Activated naive CD8-positive, alpha-beta T cell treated with anti-CD3 and anti-CD28 coated beads for 36 hours (primary cell): ENCODE measurements around the gene ZNF536. TPM values are rescaled to one million over a fixed set of nuclear protein-coding genes. Genes with fewer than 3 reads are reported as not detected.

Experiments used
- DNase-seq: peaks from one replicate; pipeline ENCODE4 v3.0.0; 2021
- H3K27ac Mint-ChIP-seq: one replicate; pipeline ENCODE4 v1.8.0; 2022; ENCODE audit warnings: mild to moderate bottlenecking, moderate library complexity, mixed read lengths
- H3K27me3 Mint-ChIP-seq: one replicate; pipeline ENCODE4 v1.8.0; 2022; ENCODE audit warnings: mild to moderate bottlenecking, mixed read lengths
- H3K36me3 Mint-ChIP-seq: one replicate; pipeline ENCODE4 v1.8.0; 2021; ENCODE audit warnings: mild to moderate bottlenecking, mixed read lengths
- H3K4me1 Mint-ChIP-seq: one replicate; pipeline ENCODE4 v1.8.0; 2021; ENCODE audit warnings: mixed read lengths
- H3K4me3 Mint-ChIP-seq: one replicate; pipeline ENCODE4 v1.8.0; 2022; ENCODE audit warnings: mild to moderate bottlenecking, moderate library complexity, mixed read lengths
- H3K9me3 Mint-ChIP-seq: one replicate; pipeline ENCODE4 v1.8.0; 2022; ENCODE audit warnings: mixed read lengths
- total RNA-seq, 2 experiments: library from RNA; stranded (reverse); gene quantifications; one replicate each; pipeline ENCODE4 v1.2.3, GENCODE V29; 2021

Gene ZNF536
- total RNA-seq, 2 experiments from 2014 or later: not detected

DNA sequence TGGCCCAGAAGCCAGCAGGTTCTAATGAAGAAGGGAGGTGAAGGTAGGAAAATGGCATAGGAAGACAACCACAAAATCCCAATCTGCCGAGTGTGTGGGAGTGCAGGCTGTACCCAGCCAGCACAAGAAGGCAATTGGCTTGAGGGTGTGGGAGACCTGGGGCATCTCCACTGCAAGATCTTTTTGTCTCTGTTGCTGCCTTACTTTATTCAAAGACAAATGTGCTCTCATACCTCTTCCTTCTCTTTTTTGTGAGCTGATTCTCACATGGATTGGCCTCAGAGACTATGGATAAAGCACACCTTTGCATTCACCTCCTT, 183.6 kb downstream of the ZNF536 start:
- Mint-ChIP-seq H3K4me1 (no peaks in the 10 kb centered on the region), H3K4me3 (no peak overlapping the region), H3K36me3 (no peaks in the 10 kb centered on the region), H3K27me3 (no peaks in the 10 kb centered on the region), H3K27ac (no peak overlapping the region), H3K9me3 (no peaks in the 10 kb centered on the region)
- no peak for DNase-seq

DNA sequence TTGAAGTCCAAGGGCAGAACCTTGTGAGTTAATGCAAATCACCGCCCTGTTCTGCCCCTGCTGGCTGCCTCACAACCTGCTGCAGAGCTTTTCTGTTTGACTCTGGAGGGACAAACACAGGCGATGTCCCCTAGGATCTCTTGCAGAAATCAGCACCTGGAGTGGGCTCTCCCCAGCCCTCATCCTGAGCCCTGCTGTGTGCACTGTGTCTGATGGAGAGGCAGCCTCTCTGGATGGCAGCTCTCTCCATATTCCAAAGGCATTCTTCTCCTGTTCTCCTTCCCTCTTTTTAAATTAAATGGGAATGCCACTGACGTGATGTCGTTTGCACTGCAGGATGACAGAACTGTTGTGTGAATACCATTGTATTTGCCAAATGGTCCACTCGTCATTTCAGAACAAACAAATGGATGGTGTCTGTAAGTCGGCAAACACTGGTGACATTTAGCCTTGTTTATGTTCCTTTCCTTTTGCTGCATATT, 184.1 kb downstream of the ZNF536 start:
- no peaks in the 10 kb centered on the region for H3K4me1 Mint-ChIP-seq
- no peaks in the 10 kb centered on the region for H3K36me3 Mint-ChIP-seq
- no peak for DNase-seq

DNA sequence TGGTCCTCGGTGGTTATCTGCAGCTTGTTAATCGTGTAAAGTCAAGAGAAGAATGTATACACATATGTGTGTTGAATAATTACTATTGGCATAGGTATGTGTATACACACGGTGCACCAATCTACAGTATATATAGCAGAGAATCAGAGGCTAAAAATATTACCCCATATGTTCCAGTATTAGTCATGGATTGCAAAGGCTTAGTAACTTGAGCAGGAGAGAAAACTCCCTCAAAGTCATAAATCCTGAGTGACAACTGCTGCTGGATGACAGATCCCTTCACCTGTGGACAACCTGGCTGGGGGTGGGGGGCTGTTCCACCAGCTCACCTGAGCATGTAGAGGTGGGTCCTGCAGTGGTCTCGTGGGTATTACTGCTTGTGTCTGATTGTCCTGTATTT, 185.0 kb downstream of the ZNF536 start:
- no peak overlapping the region for H3K4me3 Mint-ChIP-seq
- no peaks in the 10 kb centered on the region for H3K9me3 Mint-ChIP-seq
- no peaks in the 10 kb centered on the region for H3K27me3 Mint-ChIP-seq
- no peaks in the 10 kb centered on the region for H3K4me1 Mint-ChIP-seq
- no peak for DNase-seq
- no peak overlapping the region for H3K27ac Mint-ChIP-seq
- H3K36me3 Mint-ChIP-seq: no peaks in the 10 kb centered on the region

More for the DNA sequence above, 184.1 kb downstream of the ZNF536 start:
- Mint-ChIP-seq H3K4me3 (no peak overlapping the region), H3K27ac (no peak overlapping the region), H3K9me3 (no peaks in the 10 kb centered on the region), H3K27me3 (no peaks in the 10 kb centered on the region)

DNA sequence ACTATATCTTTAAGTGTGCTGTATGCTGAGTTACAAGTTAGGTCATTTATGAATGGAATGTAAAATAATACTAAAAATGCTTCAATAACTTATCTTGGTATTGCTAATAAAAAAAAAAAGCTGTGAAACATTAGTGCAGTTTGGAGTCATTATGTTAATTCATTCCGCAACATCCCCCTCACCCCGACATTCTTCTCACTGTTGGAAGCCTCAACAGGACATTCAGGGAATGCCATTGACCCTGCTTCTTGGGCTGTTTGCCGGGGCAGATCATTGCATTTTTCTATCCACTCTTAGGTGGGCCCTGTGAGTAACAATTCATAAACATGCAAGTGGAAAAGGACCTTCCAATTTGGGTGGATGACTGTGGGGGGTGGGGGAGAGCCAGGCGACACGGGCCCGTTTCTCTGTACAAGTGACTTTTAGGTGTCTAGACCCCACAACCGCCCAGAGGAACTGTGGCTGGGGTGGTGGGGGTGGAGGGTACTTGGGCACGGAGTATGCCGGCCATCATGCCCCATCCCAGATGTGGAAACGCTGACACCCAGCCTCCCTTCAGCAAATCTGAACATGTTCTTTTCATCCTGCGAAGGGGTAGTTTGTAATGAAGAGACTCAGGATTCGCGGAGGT, 185.9 kb downstream of the ZNF536 start:
- DNase-seq: no peak
- Mint-ChIP-seq H3K9me3 (no peaks in the 10 kb centered on the region), H3K4me3 (no peak overlapping the region), H3K4me1 (no peaks in the 10 kb centered on the region), H3K36me3 (no peaks in the 10 kb centered on the region), H3K27me3 (no peaks in the 10 kb centered on the region), H3K27ac (no peak overlapping the region)

DNA sequence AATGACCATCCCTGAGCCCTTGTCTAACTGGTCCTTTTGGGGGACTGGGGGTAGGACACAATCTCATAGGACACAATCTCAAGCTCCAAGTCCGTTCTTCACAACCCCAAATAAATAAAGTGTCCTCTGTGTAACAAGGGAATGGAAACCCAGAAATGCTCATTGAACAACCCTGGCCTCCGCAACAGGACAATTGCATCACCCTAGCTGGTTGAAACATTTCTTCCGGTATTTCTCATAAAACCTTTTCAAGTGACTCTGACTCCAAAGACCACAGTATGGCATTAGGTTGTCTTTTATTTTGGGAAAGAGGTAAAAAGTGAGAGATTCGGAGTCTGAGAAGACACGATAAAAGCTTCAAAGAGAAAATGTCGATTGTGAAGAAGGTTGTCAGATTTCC, 186.6 kb downstream of the ZNF536 start:
- no peaks in the 10 kb centered on the region for H3K4me1 Mint-ChIP-seq
- H3K27me3 Mint-ChIP-seq: no peaks in the 10 kb centered on the region
- no peak overlapping the region for H3K4me3 Mint-ChIP-seq
- no peaks in the 10 kb centered on the region for H3K36me3 Mint-ChIP-seq
- H3K27ac Mint-ChIP-seq: no peak overlapping the region
- DNase-seq: no peak
- no peaks in the 10 kb centered on the region for H3K9me3 Mint-ChIP-seq

DNA sequence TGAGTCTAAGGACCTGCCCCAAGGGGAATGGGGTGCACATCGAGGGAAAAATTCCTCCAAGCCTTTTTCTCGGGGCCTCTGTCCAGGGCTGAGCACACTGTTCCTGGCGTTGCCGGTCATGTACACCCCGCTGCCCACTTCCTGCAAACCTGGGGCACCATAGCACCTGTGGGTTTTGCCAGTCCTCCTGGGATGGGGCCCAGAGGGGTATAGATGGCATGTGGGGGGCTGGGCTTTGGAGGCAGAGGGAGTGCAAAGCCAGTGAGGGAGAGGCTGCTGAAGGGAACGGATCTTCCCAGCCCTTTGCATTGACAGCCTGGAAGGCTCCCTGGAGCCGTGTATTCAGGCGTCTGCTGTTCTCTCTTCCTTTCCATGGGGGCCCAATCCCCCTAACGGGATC, 187.3 kb downstream of the ZNF536 start:
- H3K36me3 Mint-ChIP-seq: no peaks in the 10 kb centered on the region
- H3K4me3 Mint-ChIP-seq: no peak overlapping the region
- no peaks in the 10 kb centered on the region for H3K4me1 Mint-ChIP-seq
- no peak overlapping the region for H3K27ac Mint-ChIP-seq
- H3K9me3 Mint-ChIP-seq: no peaks in the 10 kb centered on the region
- no peak for DNase-seq
- H3K27me3 Mint-ChIP-seq: peaks cover 3% of the 10 kb centered on the region

DNA sequence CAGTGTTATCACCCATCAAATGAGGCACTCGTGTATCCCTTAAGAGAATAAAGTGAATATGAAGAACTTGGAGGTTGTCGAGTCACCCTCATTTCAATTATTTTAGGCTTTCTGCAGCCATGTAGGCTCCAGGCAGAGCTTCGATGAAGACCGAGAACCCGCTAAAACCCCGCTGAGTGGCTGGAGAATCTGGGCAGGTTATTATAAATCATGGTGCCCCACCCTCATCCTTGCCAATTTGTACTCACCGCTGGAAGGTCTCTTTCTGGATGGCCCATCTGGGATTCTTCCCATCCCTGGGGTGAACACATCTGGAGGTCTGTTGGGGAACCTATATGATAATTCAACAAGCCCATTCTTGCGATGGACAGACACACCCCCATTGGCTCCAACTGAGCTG, 190.8 kb downstream of the ZNF536 start:
- Mint-ChIP-seq H3K27ac (no peak overlapping the region), H3K27me3 (peaks cover 3% of the 10 kb centered on the region), H3K9me3 (no peaks in the 10 kb centered on the region), H3K4me3 (no peak overlapping the region), H3K4me1 (no peaks in the 10 kb centered on the region), H3K36me3 (no peaks in the 10 kb centered on the region)
- no peak for DNase-seq

DNA sequence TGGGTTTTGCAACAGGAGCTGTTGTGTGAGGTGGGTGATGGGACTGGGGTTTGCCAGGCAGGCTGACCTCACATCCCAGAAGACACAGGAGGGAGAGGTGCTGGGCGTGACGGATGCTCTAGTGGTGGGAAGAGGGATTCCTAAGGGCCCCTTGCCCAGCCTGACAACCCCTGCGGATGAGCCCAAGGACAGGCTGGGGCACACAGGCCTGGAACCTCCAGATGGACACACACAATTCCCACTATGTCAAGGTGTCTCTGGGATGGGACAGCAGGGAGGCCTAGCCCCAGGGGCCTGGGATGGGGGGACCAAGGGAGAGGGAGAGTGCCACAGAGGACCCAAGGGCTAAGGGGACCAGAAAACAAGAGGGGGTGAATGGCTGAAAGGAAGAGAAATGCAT, 191.5 kb downstream of the ZNF536 start:
- H3K4me1 Mint-ChIP-seq: no peaks in the 10 kb centered on the region
- H3K4me3 Mint-ChIP-seq: no peak overlapping the region
- no peak for DNase-seq
- H3K36me3 Mint-ChIP-seq: no peaks in the 10 kb centered on the region
- no peak overlapping the region for H3K27ac Mint-ChIP-seq
- no peaks in the 10 kb centered on the region for H3K9me3 Mint-ChIP-seq
- H3K27me3 Mint-ChIP-seq: peaks cover 3% of the 10 kb centered on the region

DNA sequence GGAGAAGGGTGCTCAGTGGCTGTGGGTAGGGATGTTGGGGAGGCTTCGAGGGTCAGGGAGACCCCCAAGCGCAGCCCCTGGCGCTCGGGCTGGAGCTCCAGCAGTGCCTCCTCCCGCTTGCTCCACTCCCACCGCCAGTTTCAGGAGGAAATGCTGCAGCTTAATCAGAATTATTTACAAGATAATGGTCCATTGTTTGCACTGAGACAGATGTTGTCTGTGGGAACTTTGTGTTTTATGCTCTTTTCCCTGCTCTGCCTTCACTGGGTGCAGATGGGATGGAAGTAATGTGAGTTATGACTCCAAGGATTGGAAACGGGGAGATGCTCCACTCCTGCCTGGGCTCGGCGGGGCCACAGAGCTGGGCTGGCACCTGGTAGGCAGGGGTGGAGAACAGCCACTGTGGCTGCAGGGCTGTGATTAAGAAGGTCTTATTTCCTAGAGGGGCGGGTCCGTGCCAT, 192.4 kb downstream of the ZNF536 start:
- no peak for DNase-seq
- Mint-ChIP-seq H3K27me3 (peaks cover 3% of the 10 kb centered on the region), H3K9me3 (no peaks in the 10 kb centered on the region), H3K4me1 (no peaks in the 10 kb centered on the region), H3K36me3 (no peaks in the 10 kb centered on the region), H3K4me3 (no peak overlapping the region), H3K27ac (no peak overlapping the region)

DNA sequence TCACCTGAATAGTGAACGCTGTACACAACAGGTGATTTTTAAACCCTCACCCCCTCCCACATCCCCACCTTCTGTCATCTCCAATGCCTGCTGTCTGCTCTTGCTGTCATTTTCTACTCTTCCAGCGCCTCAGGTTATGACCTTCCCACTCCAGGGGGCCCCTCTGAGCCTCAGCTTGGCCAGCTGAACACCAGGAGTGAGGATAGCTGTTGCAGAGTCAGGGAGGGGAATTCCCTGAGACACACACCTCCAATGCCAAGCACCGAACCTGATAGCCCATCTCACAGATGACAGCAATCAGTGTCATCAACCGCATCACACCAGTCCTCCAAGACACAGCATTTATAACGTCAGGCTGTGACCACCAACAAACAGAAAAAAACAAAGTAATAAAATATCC, 193.5 kb downstream of the ZNF536 start:
- Mint-ChIP-seq H3K27ac (no peak overlapping the region), H3K4me1 (no peaks in the 10 kb centered on the region), H3K9me3 (no peaks in the 10 kb centered on the region), H3K36me3 (no peaks in the 10 kb centered on the region), H3K4me3 (no peak overlapping the region), H3K27me3 (peaks cover 3% of the 10 kb centered on the region)
- DNase-seq: no peak

DNA sequence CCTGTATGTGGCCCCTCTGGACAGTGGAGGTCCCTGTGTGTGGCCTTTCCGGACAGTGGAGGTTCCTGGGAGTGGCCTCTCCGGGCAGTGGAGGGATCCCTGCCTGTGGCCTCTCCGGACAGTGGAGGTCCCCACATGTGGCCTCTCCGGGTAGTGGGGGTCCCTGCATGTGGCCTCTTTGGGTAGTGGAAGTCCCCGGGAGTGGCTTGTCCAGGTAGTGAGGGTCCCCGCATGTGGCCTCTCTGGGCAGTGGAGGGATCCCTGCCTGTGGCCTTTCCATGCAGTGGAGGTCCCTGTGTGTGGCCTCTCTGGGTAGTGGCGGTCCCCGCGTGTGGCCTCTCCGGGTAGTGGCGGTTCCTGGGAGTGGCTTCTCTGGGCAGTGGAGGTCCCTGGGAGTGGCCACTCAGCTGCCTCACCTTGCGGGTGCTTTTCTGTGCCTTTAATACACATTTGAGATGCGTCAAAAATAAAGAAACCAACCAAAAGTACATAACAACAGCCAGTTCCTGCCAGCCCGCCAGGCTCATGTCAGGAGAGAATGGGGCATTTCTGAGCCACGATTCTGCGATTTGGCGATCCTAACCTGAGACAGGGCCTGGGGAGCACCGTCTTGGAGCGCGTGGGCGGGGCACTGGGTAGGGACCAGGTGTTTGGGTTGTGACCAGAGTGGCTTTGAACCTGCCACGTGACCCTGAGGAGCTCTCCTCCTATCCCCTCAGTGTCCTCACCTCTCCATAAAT, 194.7 kb downstream of the ZNF536 start:
- DNase-seq: no peak
- no peaks in the 10 kb centered on the region for H3K36me3 Mint-ChIP-seq
- peaks cover 3% of the 10 kb centered on the region for H3K27me3 Mint-ChIP-seq
- H3K4me3 Mint-ChIP-seq: no peak overlapping the region
- no peaks in the 10 kb centered on the region for H3K9me3 Mint-ChIP-seq
- no peak overlapping the region for H3K27ac Mint-ChIP-seq
- H3K4me1 Mint-ChIP-seq: no peaks in the 10 kb centered on the region

DNA sequence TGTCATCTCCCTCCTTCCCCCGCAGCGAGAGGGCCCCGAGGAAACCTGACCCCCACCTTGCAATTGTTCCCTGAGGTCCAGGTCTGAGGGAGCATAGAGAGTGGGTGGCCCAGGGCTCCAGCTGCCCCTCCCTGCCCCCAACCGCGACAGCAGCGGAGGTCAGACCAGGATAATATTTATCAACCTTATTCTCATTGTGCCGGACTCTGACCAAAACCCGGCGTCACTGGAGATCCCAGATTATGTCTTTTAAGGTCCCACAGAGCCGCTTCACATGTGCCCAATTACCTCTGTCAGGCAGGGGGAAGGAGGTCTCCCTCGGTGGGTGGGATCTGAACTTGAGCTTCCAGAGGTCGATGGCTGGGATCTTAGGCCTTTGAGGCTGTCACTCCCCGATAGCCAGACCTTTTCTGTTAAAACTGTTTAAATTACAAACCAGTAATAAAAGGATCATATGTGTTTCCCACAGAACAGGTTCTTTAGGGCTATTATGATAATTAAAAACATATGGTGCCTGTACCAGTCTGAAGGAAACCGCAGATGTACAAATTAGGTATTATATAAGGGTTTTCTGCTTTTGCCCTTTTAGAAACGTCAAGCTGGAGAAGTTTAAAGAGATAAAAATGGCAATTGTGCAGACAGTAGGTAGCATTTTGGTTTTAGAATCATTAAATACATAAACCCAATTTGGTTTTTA, 195.5 kb downstream of the ZNF536 start:
- H3K4me3 Mint-ChIP-seq: no peak overlapping the region
- no peak for DNase-seq
- no peaks in the 10 kb centered on the region for H3K36me3 Mint-ChIP-seq
- no peaks in the 10 kb centered on the region for H3K4me1 Mint-ChIP-seq
- H3K9me3 Mint-ChIP-seq: no peaks in the 10 kb centered on the region
- peaks cover 3% of the 10 kb centered on the region for H3K27me3 Mint-ChIP-seq
- H3K27ac Mint-ChIP-seq: no peak overlapping the region

DNA sequence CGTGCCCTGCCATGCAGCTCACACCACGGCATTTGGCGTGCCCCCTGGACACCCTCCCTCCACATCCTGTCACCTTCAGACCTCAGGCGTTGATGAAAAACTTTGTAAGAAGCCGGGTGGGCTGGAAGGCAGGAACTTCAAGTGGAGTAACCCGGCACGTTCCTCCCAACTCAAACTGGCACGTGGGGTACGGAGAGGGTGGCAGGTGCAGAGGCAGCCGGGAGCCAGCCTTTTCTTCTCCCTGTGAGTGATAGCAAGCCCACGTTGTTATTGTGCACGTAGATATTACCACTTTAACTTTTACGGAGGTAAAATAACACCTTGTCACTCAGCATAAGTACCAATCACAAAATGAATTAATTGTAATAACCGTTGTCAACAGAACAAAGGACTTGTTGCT, 198.0 kb downstream of the ZNF536 start:
- no peak for DNase-seq
- no peak overlapping the region for H3K4me3 Mint-ChIP-seq
- no peak overlapping the region for H3K27ac Mint-ChIP-seq
- no peaks in the 10 kb centered on the region for H3K27me3 Mint-ChIP-seq
- no peaks in the 10 kb centered on the region for H3K9me3 Mint-ChIP-seq
- H3K4me1 Mint-ChIP-seq: no peaks in the 10 kb centered on the region
- H3K36me3 Mint-ChIP-seq: no peaks in the 10 kb centered on the region

DNA sequence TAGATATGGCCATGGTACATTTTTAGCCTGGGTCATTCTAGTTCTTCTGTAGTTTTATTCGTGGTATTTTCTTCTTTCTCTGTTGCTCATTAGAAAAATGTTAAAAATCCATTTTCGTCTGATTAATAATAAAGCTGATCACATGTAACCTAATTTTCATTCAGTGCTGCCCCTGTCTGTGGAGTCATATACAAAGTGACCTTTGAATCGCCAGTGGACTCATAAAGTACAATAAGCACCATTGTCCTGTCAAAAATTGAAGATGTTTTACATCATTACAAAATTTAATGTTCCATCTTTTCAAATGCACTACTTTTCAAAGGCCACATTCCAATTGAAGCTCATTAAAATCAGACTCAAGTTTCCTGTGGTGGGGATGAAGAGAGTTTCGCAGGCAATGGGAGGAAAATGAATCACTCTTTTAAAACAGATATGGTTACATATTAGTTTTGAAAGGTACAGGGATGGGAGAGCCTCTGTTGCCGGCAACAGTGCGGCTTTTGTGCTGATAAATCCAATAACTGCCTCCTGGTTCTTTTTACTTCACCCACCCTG, 205.4 kb downstream of the ZNF536 start:
- Mint-ChIP-seq H3K9me3 (no peaks in the 10 kb centered on the region), H3K27me3 (peaks cover 6% of the 10 kb centered on the region), H3K27ac (no peak overlapping the region), H3K4me3 (no peak overlapping the region), H3K4me1 (no peaks in the 10 kb centered on the region), H3K36me3 (no peaks in the 10 kb centered on the region)
- DNase-seq: no peak

DNA sequence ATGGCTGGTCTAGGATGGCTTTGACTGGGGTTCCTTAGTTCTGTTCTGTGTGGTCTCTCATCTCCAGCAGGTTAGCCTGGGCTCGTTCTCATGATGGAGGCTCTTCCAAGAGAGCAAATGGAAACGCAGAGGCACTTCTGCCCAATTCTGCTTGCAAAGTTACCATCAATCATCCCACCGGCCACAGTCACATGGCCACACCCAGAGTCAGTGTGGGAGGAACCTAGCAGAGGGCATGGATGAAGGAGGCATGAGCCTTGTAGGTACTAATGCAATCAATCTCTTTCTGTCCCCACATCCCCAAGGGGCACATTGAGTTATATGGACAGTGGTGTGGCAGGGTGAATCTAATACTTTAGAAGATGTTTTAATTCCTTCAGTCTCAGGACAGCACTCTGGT, 207.2 kb downstream of the ZNF536 start:
- Mint-ChIP-seq H3K27me3 (peaks cover 6% of the 10 kb centered on the region), H3K36me3 (no peaks in the 10 kb centered on the region), H3K4me1 (no peaks in the 10 kb centered on the region), H3K4me3 (no peak overlapping the region), H3K27ac (no peak overlapping the region), H3K9me3 (no peaks in the 10 kb centered on the region)
- no peak for DNase-seq
